Keratinocyte (primary cell): ENCODE measurements around the gene PARP9. TPM values are rescaled to one million over a fixed set of nuclear protein-coding genes. Genes with fewer than 3 reads are reported as not detected.

Experiments
- DNase-seq: peaks from one replicate; pipeline ENCODE4 v3.0.0-alpha.2; 2011; ENCODE audit warnings: low read depth, missing footprints, low spot score
- FAIRE-seq: peaks from 2 replicates; lab custom pipeline; 2011; peaks lifted over from hg19 to GRCh38; lab: Jason Lieb, UNC
- H2AFZ ChIP-seq: 2 replicates; pipeline ENCODE4 v1.6.0; 2012; ENCODE audit warnings: low read length, control low read depth, inconsistent platforms; ENCODE audit not compliant: control insufficient read depth
- H3K27ac ChIP-seq: 2 replicates; pipeline ENCODE4 v1.5.1; 2011; ENCODE audit warnings: low read length; ENCODE audit not compliant: control insufficient read depth, insufficient read depth
- H3K27me3 ChIP-seq: 3 replicates; pipeline ENCODE4 v1.6.0; 2011; ENCODE audit warnings: low read length; ENCODE audit not compliant: control insufficient read depth, insufficient read depth; ENCODE audit errors: extremely low read depth
- H3K36me3 ChIP-seq, 2 experiments: 2 replicates in 1 of 2; 3 replicates in 1 of 2; pipeline ENCODE4 v1.5.1; 2011; ENCODE audit warnings: low read length in 2 of 2, mild to moderate bottlenecking in 1 of 2; ENCODE audit not compliant: control insufficient read depth in 2 of 2, insufficient read depth in 2 of 2; ENCODE audit errors: extremely low read depth in 1 of 2
- H3K4me1 ChIP-seq: 3 replicates; pipeline ENCODE4 v1.5.1; 2011; ENCODE audit warnings: low read length; ENCODE audit not compliant: control insufficient read depth, insufficient read depth; ENCODE audit errors: extremely low read depth
- H3K4me2 ChIP-seq: 3 replicates; pipeline ENCODE4 v1.6.0; 2011; ENCODE audit warnings: low read depth, low read length; ENCODE audit not compliant: control insufficient read depth, insufficient read depth; ENCODE audit errors: extremely low read depth
- H3K4me3 ChIP-seq, 3 experiments: fragments of 200-600 bp in 1 of 3; sonication (generic) in 1 of 3; 2 replicates in 2 of 3; 3 replicates in 1 of 3; pipeline ENCODE4 v1.5.1; 2011 to 2016; ENCODE audit warnings: low read length in 3 of 3, mild to moderate bottlenecking in 3 of 3, control low read depth in 2 of 3, inconsistent platforms in 1 of 3, low read depth in 1 of 3, mixed read lengths in 1 of 3, mixed run types in 1 of 3, moderate library complexity in 1 of 3; ENCODE audit not compliant: control insufficient read depth in 2 of 3, insufficient read depth in 2 of 3; ENCODE audit errors: extremely low read depth in 1 of 3
- H3K79me2 ChIP-seq: 2 replicates; pipeline ENCODE4 v1.6.0; 2012; ENCODE audit warnings: low read length; ENCODE audit not compliant: control insufficient read depth, insufficient read depth
- H3K9ac ChIP-seq: 3 replicates; pipeline ENCODE4 v1.6.0; 2011; ENCODE audit warnings: low read length; ENCODE audit not compliant: control insufficient read depth, insufficient read depth; ENCODE audit errors: extremely low read depth
- H3K9me1 ChIP-seq: 3 replicates; pipeline ENCODE4 v1.6.0; 2011; ENCODE audit warnings: low read length; ENCODE audit not compliant: control insufficient read depth, insufficient read depth; ENCODE audit errors: extremely low read depth
- H3K9me3 ChIP-seq: 2 replicates; pipeline ENCODE4 v1.5.1; 2012; ENCODE audit warnings: low read depth, low read length; ENCODE audit not compliant: control insufficient read depth
- H4K20me1 ChIP-seq: 3 replicates; pipeline ENCODE4 v1.6.0; 2011; ENCODE audit warnings: low read length; ENCODE audit not compliant: control insufficient read depth, insufficient read depth; ENCODE audit errors: extremely low read depth
- EZH2 ChIP-seq: IDR thresholded peaks from one replicate; pipeline ENCODE4 v1.6.1; 2012; ENCODE audit warnings: inconsistent platforms, mild to moderate bottlenecking, low read length, moderate library complexity
- dilution Hi-C: fragments of 300-500 bp; cut with MboI; formaldehyde crosslinking; loops from one replicate; pipeline ENCODE4 v1.7.0; 2020; ENCODE audit warnings: low sequenced_read_pairs; ENCODE audit not compliant: extremely low pct_ligation_motif_present
- polyA plus RNA-seq, 5 experiments: library from polyadenylated mRNA; depleted of rRNA in 3 of 5; stranded (reverse) in 3 of 5; stranded (forward) in 1 of 5; unstranded in 1 of 5; fragments of >200 nt; gene quantifications; 1 replicate in 1 of 5; 2 replicates in 3 of 5; 3 replicates in 1 of 5; pipeline versions ENCODE4 v1.2.1 to v1.2.3, GENCODE V29; 2011 to 2012; ENCODE audit warnings: missing spikeins in 2 of 5, low read depth in 1 of 5, low replicate concordance in 1 of 5
- TF ChIP-seq, protein P1 (sequence below), 3 experiments: IDR thresholded peaks in 1 of 3; conservative IDR thresholded peaks in 1 of 3; optimal IDR thresholded peaks in 1 of 3; 2 replicates in 2 of 3; 3 replicates in 1 of 3; pipeline versions ENCODE3 to v1.5.1; 2011; ENCODE audit warnings: low read length in 3 of 3, mild to moderate bottlenecking in 3 of 3, moderate library complexity in 2 of 3, control low read depth in 1 of 3, inconsistent platforms in 1 of 3; ENCODE audit not compliant: insufficient read depth in 2 of 3; ENCODE audit errors: extremely low read depth in 1 of 3

Gene PARP9
- polyA plus RNA-seq, 1 donor (not counting 4 experiments of a cell fraction or from before 2014, with no cell fraction given) = 70.1 TPM

DNA sequence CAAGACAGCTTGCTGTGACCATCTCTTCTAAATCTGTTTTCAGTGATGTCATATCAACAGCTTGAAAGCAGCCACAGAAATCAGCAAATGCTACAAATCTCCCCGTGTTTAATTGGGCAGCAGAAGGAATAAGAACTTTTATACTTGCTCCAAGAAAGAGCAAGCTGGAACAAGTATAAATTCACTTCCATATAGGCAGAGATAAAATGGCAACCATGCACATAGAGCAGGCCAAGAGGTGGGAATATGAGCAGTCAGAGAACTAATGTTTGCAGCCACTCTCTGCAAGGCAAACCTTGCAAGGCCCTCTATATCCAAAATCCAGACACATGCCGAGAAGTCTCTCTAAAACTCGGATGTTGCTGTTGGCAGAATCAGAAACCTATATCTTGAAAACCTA, 16.0 kb downstream of the PARP9 start:
- DNase-seq = no peak
- no peak overlapping the region for H2AFZ ChIP-seq
- H3K9me1 ChIP-seq = no peaks in the 10 kb centered on the region
- no peaks in the 10 kb centered on the region for H3K79me2 ChIP-seq
- H3K4me2 ChIP-seq = no peak overlapping the region
- peaks cover 0 to 23% of the 10 kb centered on the region in 2 experiments for H3K36me3 ChIP-seq
- no peak for FAIRE-seq
- no peaks in the 10 kb centered on the region for H3K9me3 ChIP-seq
- no peak overlapping the region for H3K27ac ChIP-seq
- no peaks in the 10 kb centered on the region for H3K4me1 ChIP-seq
- TF ChIP-seq, protein P1, sequence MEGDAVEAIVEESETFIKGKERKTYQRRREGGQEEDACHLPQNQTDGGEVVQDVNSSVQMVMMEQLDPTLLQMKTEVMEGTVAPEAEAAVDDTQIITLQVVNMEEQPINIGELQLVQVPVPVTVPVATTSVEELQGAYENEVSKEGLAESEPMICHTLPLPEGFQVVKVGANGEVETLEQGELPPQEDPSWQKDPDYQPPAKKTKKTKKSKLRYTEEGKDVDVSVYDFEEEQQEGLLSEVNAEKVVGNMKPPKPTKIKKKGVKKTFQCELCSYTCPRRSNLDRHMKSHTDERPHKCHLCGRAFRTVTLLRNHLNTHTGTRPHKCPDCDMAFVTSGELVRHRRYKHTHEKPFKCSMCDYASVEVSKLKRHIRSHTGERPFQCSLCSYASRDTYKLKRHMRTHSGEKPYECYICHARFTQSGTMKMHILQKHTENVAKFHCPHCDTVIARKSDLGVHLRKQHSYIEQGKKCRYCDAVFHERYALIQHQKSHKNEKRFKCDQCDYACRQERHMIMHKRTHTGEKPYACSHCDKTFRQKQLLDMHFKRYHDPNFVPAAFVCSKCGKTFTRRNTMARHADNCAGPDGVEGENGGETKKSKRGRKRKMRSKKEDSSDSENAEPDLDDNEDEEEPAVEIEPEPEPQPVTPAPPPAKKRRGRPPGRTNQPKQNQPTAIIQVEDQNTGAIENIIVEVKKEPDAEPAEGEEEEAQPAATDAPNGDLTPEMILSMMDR (optimal IDR thresholded peaks at IDR 0.05 in 1 of 3, IDR thresholded peaks at IDR 0.05 in 1 of 3, conservative IDR thresholded peaks at IDR 0.05 in 1 of 3; ENCODE audit: extremely low read depth in 1 of 3, insufficient read depth in 2 of 3, low read length in 3 of 3) = no peak
- no peak for TF ChIP-seq EZH2
- H4K20me1 ChIP-seq = no peaks in the 10 kb centered on the region
- dilution Hi-C loops = no loop called here
- H3K27me3 ChIP-seq = no peaks in the 10 kb centered on the region
- H3K4me3 ChIP-seq = no peak overlapping the region
- no peak overlapping the region for H3K9ac ChIP-seq

DNA sequence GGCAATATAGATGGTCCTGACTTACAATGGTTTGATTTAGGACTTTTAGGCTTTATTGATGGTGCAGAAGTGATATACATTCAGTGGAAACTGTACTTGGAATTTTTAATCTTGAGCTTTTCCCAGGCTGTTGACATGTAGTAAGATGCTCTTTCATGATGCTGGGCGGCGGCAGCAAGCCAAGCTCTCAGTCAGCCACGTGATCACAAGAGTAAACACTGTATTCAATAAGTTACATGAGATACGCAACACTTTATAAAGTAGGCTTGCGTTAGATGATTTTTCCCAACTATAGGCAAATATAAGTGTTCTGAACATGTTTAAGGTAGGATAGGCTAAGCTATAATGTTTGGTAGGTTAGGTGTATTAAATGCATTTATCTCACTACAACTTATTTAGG, 17.9 kb downstream of the PARP9 start:
- H3K27ac ChIP-seq = no peak overlapping the region
- H3K9me1 ChIP-seq = no peaks in the 10 kb centered on the region
- no peak overlapping the region for H3K4me3 ChIP-seq
- H2AFZ ChIP-seq = no peak overlapping the region
- no peaks in the 10 kb centered on the region for H3K9me3 ChIP-seq
- H3K36me3 ChIP-seq = peaks cover 0 to 22% of the 10 kb centered on the region in 2 experiments
- H3K79me2 ChIP-seq = no peaks in the 10 kb centered on the region
- no peaks in the 10 kb centered on the region for H3K27me3 ChIP-seq
- H3K9ac ChIP-seq = no peak overlapping the region
- FAIRE-seq (no peak), DNase-seq (no peak)
- dilution Hi-C loops = no loop called here
- TF ChIP-seq EZH2 = no peak
- TF ChIP-seq, protein P1 (optimal IDR thresholded peaks at IDR 0.05 in 1 of 3, IDR thresholded peaks at IDR 0.05 in 1 of 3, conservative IDR thresholded peaks at IDR 0.05 in 1 of 3; ENCODE audit: extremely low read depth in 1 of 3, insufficient read depth in 2 of 3, low read length in 3 of 3) = no peak
- no peaks in the 10 kb centered on the region for H4K20me1 ChIP-seq
- H3K4me1 ChIP-seq = no peaks in the 10 kb centered on the region
- H3K4me2 ChIP-seq = no peak overlapping the region
